Measurements from ENCODE around the gene FBXO36. TPM values are rescaled to one million over a fixed set of nuclear protein-coding genes. Genes with fewer than 3 reads are reported as not detected.

FBXO36 gene
- total and polyA plus RNA-seq, 2 donors (not counting 1 experiment from before 2014, with no cell fraction given), result 3.5 to 5.0 TPM

DNA sequence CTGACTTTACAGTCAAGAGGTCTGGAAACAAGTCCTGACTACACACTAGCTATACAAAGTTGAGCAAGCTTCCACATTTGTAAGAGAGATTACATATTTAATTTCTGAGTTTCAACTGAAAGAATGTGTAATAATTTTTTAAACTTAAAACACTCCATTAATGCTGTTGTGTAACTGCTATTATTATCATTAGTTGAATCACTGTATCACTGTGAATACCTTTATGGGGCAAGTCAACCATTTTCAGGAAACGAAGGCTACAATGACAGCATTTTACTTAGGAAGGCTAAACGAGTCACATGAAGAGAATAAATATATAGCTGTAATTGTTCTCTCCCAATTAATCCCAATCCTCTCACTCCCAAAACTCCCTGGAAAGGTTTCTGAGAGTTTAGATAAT is 46.8 kb upstream of the FBXO36 start:
- peaks cover 31% of the 10 kb centered on the region for H3K79me2 ChIP-seq (ENCODE audit: control insufficient read depth, insufficient read depth, low read length)
- H3K4me1 ChIP-seq (ENCODE audit: control insufficient read depth, extremely low read depth, insufficient read depth, low read length), result no peaks in the 10 kb centered on the region
- H3K4me3 ChIP-seq (replicated peaks in 1 of 4; ENCODE audit: control extremely low read depth in 1 of 4, insufficient read depth in 1 of 4, low read depth in 3 of 4, low read length in 4 of 4), result no peak overlapping the region
- no peaks in the 10 kb centered on the region for H3K27me3 ChIP-seq (ENCODE audit: control insufficient read depth, insufficient read depth, low read length)
- peaks cover 2% of the 10 kb centered on the region for H3K36me3 ChIP-seq (ENCODE audit: control insufficient read depth, insufficient read depth, low read length)
- no peaks in the 10 kb centered on the region for H4K20me1 ChIP-seq (ENCODE audit: control insufficient read depth, extremely low read depth, insufficient read depth, low read length)
- H3K4me2 ChIP-seq (ENCODE audit: extremely low read depth, insufficient read depth, low read length), result no peak overlapping the region
- H3K9ac ChIP-seq (ENCODE audit: insufficient read depth, low read length), result no peak overlapping the region
- no peaks in the 10 kb centered on the region for H3K9me3 ChIP-seq (ENCODE audit: control insufficient read depth, insufficient read depth, low read depth, low read length)
- H3K27ac ChIP-seq (ENCODE audit: insufficient read depth, low read length), result no peak overlapping the region
- no peak overlapping the region for H2AFZ ChIP-seq (ENCODE audit: low read length)
- DNase-seq (ENCODE audit: low read depth in 2 of 2), result no peak
- TF ChIP-seq, protein P1, sequence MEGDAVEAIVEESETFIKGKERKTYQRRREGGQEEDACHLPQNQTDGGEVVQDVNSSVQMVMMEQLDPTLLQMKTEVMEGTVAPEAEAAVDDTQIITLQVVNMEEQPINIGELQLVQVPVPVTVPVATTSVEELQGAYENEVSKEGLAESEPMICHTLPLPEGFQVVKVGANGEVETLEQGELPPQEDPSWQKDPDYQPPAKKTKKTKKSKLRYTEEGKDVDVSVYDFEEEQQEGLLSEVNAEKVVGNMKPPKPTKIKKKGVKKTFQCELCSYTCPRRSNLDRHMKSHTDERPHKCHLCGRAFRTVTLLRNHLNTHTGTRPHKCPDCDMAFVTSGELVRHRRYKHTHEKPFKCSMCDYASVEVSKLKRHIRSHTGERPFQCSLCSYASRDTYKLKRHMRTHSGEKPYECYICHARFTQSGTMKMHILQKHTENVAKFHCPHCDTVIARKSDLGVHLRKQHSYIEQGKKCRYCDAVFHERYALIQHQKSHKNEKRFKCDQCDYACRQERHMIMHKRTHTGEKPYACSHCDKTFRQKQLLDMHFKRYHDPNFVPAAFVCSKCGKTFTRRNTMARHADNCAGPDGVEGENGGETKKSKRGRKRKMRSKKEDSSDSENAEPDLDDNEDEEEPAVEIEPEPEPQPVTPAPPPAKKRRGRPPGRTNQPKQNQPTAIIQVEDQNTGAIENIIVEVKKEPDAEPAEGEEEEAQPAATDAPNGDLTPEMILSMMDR (conservative IDR thresholded peaks at IDR 0.05 in 1 of 2, IDR thresholded peaks at IDR 0.05 in 1 of 2; ENCODE audit: low read depth in 1 of 2, low read length in 2 of 2), result no peak

DNA sequence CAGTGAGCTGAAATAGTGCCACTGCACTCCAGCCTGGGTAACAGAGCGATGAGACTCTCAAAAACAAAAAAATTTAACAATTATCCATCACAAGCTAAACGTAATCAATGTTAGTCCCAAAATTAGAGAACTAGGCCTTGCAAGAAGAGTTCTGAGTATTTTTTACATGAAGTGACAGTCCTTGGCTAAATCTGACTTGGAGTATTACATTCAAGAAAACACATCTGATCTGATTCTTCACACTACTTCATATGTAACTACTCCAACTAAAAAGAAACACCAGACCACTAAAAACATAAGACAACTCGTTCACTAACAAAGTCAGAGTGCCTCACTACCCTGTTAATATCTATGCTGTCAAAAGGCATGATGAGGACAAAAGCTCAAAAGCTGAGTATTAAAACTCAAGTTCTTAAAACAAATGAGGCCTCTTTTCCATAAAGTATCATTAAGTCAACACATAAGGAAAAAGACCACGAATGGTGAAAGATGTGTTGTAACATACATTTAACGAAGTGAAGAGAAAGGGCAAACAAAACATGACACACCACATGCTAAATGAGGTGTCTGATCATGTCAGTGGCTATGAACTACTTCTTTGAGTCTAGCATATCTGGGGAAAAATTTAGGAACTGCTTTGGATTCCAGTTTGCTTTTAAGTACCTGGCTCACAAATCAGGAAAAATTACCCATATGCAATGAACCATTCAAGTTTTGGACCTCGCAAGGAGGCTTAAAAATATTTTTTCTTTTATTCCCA is 42.9 kb upstream of the FBXO36 start:
- no peaks in the 10 kb centered on the region for H3K4me1 ChIP-seq (ENCODE audit: control insufficient read depth, extremely low read depth, insufficient read depth, low read length)
- H3K4me3 ChIP-seq (replicated peaks in 1 of 4; ENCODE audit: control extremely low read depth in 1 of 4, insufficient read depth in 1 of 4, low read depth in 3 of 4, low read length in 4 of 4), result no peak overlapping the region
- no peak overlapping the region for H3K27ac ChIP-seq (ENCODE audit: insufficient read depth, low read length)
- no peaks in the 10 kb centered on the region for H3K27me3 ChIP-seq (ENCODE audit: control insufficient read depth, insufficient read depth, low read length)
- H3K4me2 ChIP-seq (ENCODE audit: extremely low read depth, insufficient read depth, low read length), result no peak overlapping the region
- peaks cover 2% of the 10 kb centered on the region for H3K36me3 ChIP-seq (ENCODE audit: control insufficient read depth, insufficient read depth, low read length)
- no peak for TF ChIP-seq EZH2 (IDR thresholded peaks at IDR 0.05; ENCODE audit: low read length, missing control alignments)
- TF ChIP-seq, protein P1 (conservative IDR thresholded peaks at IDR 0.05 in 1 of 2, IDR thresholded peaks at IDR 0.05 in 1 of 2; ENCODE audit: low read depth in 1 of 2, low read length in 2 of 2), result no peak
- H3K79me2 ChIP-seq (ENCODE audit: control insufficient read depth, insufficient read depth, low read length), result peaks cover 44% of the 10 kb centered on the region
- H2AFZ ChIP-seq (ENCODE audit: low read length), result no peak overlapping the region
- H3K9me3 ChIP-seq (ENCODE audit: control insufficient read depth, insufficient read depth, low read depth, low read length), result no peaks in the 10 kb centered on the region
- H3K9ac ChIP-seq (ENCODE audit: insufficient read depth, low read length), result no peak overlapping the region
- DNase-seq (ENCODE audit: low read depth in 2 of 2), result no peak
- H4K20me1 ChIP-seq (ENCODE audit: control insufficient read depth, extremely low read depth, insufficient read depth, low read length), result no peaks in the 10 kb centered on the region

DNA sequence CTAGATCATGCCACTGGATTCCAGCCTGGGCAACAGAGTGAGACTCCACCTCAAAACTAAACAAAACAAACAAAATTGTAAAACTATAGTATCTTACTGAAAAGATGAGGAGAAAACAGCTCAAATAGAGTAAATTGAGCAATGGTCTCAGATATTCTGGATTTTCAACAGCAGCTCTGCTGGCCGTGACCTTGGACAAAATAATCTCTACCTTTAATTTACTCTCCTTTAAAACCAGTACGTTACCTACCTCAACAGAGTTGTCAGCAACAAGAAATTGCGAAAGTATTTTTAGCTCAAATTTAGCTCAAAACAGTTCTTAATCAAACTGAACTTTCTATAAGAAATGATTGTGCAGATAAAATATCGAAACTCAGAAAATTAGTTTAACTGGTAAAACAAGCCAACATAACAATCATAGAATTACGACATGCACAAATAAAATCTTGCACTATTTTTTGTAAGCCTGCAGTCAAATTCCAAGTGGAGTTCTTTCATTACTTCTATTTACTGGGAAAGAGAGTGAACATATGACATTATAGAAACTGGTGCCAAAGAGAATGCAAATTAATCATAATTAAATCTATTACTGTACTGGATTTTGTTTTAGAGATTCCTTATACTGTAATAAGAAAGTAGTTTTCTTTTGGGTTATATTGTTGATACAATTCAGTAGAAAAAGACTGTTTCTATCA is 41.3 kb upstream of the FBXO36 start:
- H3K4me1 ChIP-seq (ENCODE audit: control insufficient read depth, extremely low read depth, insufficient read depth, low read length), result no peaks in the 10 kb centered on the region
- no peak for TF ChIP-seq EZH2 (IDR thresholded peaks at IDR 0.05; ENCODE audit: low read length, missing control alignments)
- TF ChIP-seq, protein P1 (conservative IDR thresholded peaks at IDR 0.05 in 1 of 2, IDR thresholded peaks at IDR 0.05 in 1 of 2; ENCODE audit: low read depth in 1 of 2, low read length in 2 of 2), result no peak
- peaks cover 49% of the 10 kb centered on the region for H3K79me2 ChIP-seq (ENCODE audit: control insufficient read depth, insufficient read depth, low read length)
- no peaks in the 10 kb centered on the region for H3K9me3 ChIP-seq (ENCODE audit: control insufficient read depth, insufficient read depth, low read depth, low read length)
- no peak overlapping the region for H2AFZ ChIP-seq (ENCODE audit: low read length)
- DNase-seq (ENCODE audit: low read depth in 2 of 2), result no peak
- no peak overlapping the region for H3K27ac ChIP-seq (ENCODE audit: insufficient read depth, low read length)
- no peak overlapping the region for H3K9ac ChIP-seq (ENCODE audit: insufficient read depth, low read length)
- H3K36me3 ChIP-seq (ENCODE audit: control insufficient read depth, insufficient read depth, low read length), result peaks cover 2% of the 10 kb centered on the region
- H3K4me3 ChIP-seq (replicated peaks in 1 of 4; ENCODE audit: control extremely low read depth in 1 of 4, insufficient read depth in 1 of 4, low read depth in 3 of 4, low read length in 4 of 4), result no peak overlapping the region
- H3K4me2 ChIP-seq (ENCODE audit: extremely low read depth, insufficient read depth, low read length), result no peak overlapping the region
- H4K20me1 ChIP-seq (ENCODE audit: control insufficient read depth, extremely low read depth, insufficient read depth, low read length), result no peaks in the 10 kb centered on the region
- H3K27me3 ChIP-seq (ENCODE audit: control insufficient read depth, insufficient read depth, low read length), result no peaks in the 10 kb centered on the region

Data from fibroblast of lung (primary cell).